Measurements from ENCODE around the gene PARN. TPM values are rescaled to one million over a fixed set of nuclear protein-coding genes. Genes with fewer than 3 reads are reported as not detected.

Gene PARN
- total and polyA plus RNA-seq, 9 of the 15 experiments (the other 6 are each of a cell fraction or from before 2014, with no cell fraction given) = 9.6 to 51.3 (median 40.4) TPM

DNA sequence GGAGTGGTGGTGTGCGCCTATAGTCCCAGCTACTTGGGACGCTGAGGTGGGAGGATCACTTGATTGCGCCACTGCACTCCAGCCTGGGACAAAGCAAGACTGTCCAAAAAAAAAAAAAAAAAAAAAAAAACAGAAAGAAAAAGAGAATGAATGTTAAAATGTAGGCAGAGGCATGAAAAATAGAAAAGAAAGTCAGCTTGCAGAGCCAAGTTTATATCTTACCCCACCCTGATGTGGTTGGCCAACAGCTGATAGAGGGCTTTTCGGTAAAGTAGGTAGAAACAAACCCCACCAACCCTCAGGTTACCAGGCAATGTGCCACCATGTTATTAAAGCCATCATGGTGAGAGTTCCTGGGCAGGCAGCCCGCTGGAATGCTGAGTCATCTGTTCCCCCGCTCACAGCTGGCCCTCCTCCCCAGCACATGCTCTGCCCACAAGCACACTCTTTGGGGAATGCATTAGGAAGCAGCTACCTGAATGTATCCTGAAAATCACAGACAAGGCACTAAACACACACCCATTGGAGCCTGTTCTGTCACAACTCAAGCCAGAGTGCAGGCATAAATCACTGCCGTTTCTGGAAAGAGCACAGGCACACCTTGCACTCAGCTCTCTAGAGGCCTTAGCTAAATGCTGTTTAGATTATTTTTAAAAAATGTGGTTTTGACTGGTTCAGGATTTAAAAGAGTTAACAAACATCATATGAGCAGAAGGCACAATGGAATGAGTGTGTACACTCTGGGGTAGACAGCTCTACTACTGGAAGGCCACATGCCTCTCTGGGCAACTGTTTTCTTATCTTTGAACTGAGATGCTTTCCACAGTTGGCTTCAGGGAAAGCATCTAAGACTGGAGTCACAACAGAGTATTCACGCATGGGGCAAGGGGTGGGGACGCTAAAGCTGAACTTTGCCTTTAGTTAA lies 128.5 kb downstream of the PARN start (continued):
- TF ChIP-seq, protein P1, sequence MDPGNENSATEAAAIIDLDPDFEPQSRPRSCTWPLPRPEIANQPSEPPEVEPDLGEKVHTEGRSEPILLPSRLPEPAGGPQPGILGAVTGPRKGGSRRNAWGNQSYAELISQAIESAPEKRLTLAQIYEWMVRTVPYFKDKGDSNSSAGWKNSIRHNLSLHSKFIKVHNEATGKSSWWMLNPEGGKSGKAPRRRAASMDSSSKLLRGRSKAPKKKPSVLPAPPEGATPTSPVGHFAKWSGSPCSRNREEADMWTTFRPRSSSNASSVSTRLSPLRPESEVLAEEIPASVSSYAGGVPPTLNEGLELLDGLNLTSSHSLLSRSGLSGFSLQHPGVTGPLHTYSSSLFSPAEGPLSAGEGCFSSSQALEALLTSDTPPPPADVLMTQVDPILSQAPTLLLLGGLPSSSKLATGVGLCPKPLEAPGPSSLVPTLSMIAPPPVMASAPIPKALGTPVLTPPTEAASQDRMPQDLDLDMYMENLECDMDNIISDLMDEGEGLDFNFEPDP (CRISPR knock-in tag; IDR thresholded peaks at IDR 0.05) = no peak
- TF ChIP-seq MAFK (IDR thresholded peaks at IDR 0.05; ENCODE audit: low read length) (peak; percentile 96), CBFA2T3 (IDR thresholded peaks at IDR 0.05) (peak; percentile 56), LEF1 (IDR thresholded peaks at IDR 0.05) (0 out of 2 replicates have a peak, but pooled peaks have one; percentile 36), CBX5 (IDR thresholded peaks at IDR 0.05; ENCODE audit: borderline replicate concordance, low read depth) (no peak), ZNF408 (CRISPR knock-in tag; IDR thresholded peaks at IDR 0.05; ENCODE audit: low read depth) (no peak), GTF2A2 (tag; IDR thresholded peaks at IDR 0.05) (no peak), WHSC1 (IDR thresholded peaks at IDR 0.05; ENCODE audit: low read length) (no peak), ZNF124 (CRISPR knock-in tag; IDR thresholded peaks at IDR 0.05) (no peak), TEAD4 (IDR thresholded peaks at IDR 0.05; ENCODE audit: low read length) (peak; percentile 60; the same call in 1 of the 2 replicates), TEAD4 (CRISPR knock-in tag; IDR thresholded peaks at IDR 0.05; ENCODE audit: borderline replicate concordance) (no peak), ZFP36 (IDR thresholded peaks at IDR 0.05; ENCODE audit: low read depth, low read length, partially characterized antibody) (no peak), SAP30 (IDR thresholded peaks at IDR 0.05; ENCODE audit: borderline replicate concordance, insufficient read depth, low read depth, low read length, poor library complexity, severe bottlenecking) (no peak), CTBP1 (IDR thresholded peaks at IDR 0.05; ENCODE audit: borderline replicate concordance) (peak; percentile 73; the same call in 1 of the 2 replicates), EGR1 (conservative IDR thresholded peaks at IDR 0.05) (peak; percentile 64), SMAD4 (CRISPR knock-in tag; conservative IDR thresholded peaks at IDR 0.05) (no peak)
- TF ChIP-seq, protein P2, sequence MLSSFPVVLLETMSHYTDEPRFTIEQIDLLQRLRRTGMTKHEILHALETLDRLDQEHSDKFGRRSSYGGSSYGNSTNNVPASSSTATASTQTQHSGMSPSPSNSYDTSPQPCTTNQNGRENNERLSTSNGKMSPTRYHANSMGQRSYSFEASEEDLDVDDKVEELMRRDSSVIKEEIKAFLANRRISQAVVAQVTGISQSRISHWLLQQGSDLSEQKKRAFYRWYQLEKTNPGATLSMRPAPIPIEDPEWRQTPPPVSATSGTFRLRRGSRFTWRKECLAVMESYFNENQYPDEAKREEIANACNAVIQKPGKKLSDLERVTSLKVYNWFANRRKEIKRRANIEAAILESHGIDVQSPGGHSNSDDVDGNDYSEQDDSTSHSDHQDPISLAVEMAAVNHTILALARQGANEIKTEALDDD (IDR thresholded peaks at IDR 0.05) = no peak
- TF ChIP-seq, protein P3, sequence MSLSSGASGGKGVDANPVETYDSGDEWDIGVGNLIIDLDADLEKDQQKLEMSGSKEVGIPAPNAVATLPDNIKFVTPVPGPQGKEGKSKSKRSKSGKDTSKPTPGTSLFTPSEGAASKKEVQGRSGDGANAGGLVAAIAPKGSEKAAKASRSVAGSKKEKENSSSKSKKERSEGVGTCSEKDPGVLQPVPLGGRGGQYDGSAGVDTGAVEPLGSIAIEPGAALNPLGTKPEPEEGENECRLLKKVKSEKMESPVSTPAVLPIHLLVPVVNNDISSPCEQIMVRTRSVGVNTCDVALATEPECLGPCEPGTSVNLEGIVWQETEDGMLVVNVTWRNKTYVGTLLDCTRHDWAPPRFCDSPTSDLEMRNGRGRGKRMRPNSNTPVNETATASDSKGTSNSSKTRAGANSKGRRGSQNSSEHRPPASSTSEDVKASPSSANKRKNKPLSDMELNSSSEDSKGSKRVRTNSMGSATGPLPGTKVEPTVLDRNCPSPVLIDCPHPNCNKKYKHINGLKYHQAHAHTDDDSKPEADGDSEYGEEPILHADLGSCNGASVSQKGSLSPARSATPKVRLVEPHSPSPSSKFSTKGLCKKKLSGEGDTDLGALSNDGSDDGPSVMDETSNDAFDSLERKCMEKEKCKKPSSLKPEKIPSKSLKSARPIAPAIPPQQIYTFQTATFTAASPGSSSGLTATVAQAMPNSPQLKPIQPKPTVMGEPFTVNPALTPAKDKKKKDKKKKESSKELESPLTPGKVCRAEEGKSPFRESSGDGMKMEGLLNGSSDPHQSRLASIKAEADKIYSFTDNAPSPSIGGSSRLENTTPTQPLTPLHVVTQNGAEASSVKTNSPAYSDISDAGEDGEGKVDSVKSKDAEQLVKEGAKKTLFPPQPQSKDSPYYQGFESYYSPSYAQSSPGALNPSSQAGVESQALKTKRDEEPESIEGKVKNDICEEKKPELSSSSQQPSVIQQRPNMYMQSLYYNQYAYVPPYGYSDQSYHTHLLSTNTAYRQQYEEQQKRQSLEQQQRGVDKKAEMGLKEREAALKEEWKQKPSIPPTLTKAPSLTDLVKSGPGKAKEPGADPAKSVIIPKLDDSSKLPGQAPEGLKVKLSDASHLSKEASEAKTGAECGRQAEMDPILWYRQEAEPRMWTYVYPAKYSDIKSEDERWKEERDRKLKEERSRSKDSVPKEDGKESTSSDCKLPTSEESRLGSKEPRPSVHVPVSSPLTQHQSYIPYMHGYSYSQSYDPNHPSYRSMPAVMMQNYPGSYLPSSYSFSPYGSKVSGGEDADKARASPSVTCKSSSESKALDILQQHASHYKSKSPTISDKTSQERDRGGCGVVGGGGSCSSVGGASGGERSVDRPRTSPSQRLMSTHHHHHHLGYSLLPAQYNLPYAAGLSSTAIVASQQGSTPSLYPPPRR (CRISPR knock-in tag; IDR thresholded peaks at IDR 0.05; ENCODE audit: borderline replicate concordance) = no peak
- TF ChIP-seq, protein P4, sequence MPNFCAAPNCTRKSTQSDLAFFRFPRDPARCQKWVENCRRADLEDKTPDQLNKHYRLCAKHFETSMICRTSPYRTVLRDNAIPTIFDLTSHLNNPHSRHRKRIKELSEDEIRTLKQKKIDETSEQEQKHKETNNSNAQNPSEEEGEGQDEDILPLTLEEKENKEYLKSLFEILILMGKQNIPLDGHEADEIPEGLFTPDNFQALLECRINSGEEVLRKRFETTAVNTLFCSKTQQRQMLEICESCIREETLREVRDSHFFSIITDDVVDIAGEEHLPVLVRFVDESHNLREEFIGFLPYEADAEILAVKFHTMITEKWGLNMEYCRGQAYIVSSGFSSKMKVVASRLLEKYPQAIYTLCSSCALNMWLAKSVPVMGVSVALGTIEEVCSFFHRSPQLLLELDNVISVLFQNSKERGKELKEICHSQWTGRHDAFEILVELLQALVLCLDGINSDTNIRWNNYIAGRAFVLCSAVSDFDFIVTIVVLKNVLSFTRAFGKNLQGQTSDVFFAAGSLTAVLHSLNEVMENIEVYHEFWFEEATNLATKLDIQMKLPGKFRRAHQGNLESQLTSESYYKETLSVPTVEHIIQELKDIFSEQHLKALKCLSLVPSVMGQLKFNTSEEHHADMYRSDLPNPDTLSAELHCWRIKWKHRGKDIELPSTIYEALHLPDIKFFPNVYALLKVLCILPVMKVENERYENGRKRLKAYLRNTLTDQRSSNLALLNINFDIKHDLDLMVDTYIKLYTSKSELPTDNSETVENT (CRISPR knock-in tag; IDR thresholded peaks at IDR 0.05) = no peak

Data from K562 (cell line).